Aorta (tissue), 5 donors: ENCODE results near the gene CTAG1B. TPM values are rescaled to one million over a fixed set of nuclear protein-coding genes. Genes with fewer than 3 reads are reported as not detected.
"Not testable (repeated sequence)": the region's sequence is repeated elsewhere in the genome, so short reads cannot be mapped to it uniquely, and the experiment has no call there.

Experiments
- ATAC-seq: fragments of 200-7000 bp; cut with Tn5 transposase; one replicate; pipeline ENCODE4 v1.9.1; 2022; ENCODE audit warnings: moderate library complexity; ENCODE audit not compliant: low FRiP score
- DNase-seq, 2 donors: peaks; one replicate each; pipeline ENCODE4 v3.0.0-alpha.2; 2020
- H3K27ac ChIP-seq, 2 donors: one replicate each; pipeline ENCODE4 v1.5.1; 2013; ENCODE audit warnings: low read length in 2 of 2, mild to moderate bottlenecking in 2 of 2, moderate library complexity in 2 of 2, control low read depth in 1 of 2, inconsistent platforms in 1 of 2, low read depth in 1 of 2
- H3K27me3 ChIP-seq, 2 donors: one replicate each; pipeline ENCODE4 v1.6.1; 2013; ENCODE audit warnings: control low read depth in 1 of 2, low read length in 1 of 2, mild to moderate bottlenecking in 1 of 2, moderate library complexity in 1 of 2; ENCODE audit not compliant: insufficient read depth in 2 of 2, control insufficient read depth in 1 of 2
- H3K36me3 ChIP-seq, 2 donors: one replicate each; pipeline ENCODE4 v1.6.1; 2013; ENCODE audit warnings: control low read depth in 1 of 2, low read length in 1 of 2, mild to moderate bottlenecking in 1 of 2; ENCODE audit not compliant: insufficient read depth in 2 of 2, control insufficient read depth in 1 of 2
- H3K4me1 ChIP-seq, 2 donors: one replicate each; pipeline ENCODE4 v1.6.1; 2013; ENCODE audit warnings: low read length in 2 of 2, control low read depth in 1 of 2, mild to moderate bottlenecking in 1 of 2, moderate library complexity in 1 of 2; ENCODE audit not compliant: insufficient read depth in 2 of 2, control insufficient read depth in 1 of 2
- H3K4me3 ChIP-seq, 2 donors: one replicate each; pipeline ENCODE4 v1.5.1; 2013; ENCODE audit warnings: low read length in 2 of 2, control low read depth in 1 of 2, mild to moderate bottlenecking in 1 of 2
- H3K9me3 ChIP-seq: one replicate; pipeline ENCODE4 v1.6.1; 2013; ENCODE audit warnings: mild to moderate bottlenecking, low read length; ENCODE audit not compliant: control insufficient read depth
- WGBS, 2 donors: extraction: QIAGEN DNeasy Blood & Tissue Kit; methylation state at CpG; one replicate each; pipeline ENCODE4 v1.1.7; 2013; 5-methylcytosine and 5-hydroxymethylcytosine counted together
- intact Hi-C, 2 donors: fragments of 100-400 bp; cut with DNase I; formaldehyde crosslinking; loops; one replicate each; pipeline versions ENCODE4 v1.14.2 to v1.15.0; 2022
- polyA plus RNA-seq, 2 donors: library from polyadenylated mRNA; stranded (reverse); fragments of 200-250 nt; gene quantifications; one replicate each; pipeline ENCODE4 v1.2.3, GENCODE V29; 2013
- total RNA-seq, 2 donors: library from RNA; stranded (reverse); fragmentation: NEBNext Ultra II Directional; extraction: Animal tissue kit (Norgen Biotek cat#: 25700); gene quantifications; one replicate each; pipeline ENCODE4 v1.2.1, GENCODE V29; 2021
- donor health status: healthy with polysubstance abuse.
- donor health status: Bipolar disorder and iron deficiency.
- donor health status: DM: no; HTN: no; CAD: no.
- donor health status: DM: no; HTN: no; CAD: no.
- donor health status: DM: yes; HTN: yes; CAD: no.

CTAG1B gene
- total and polyA plus RNA-seq, 4 donors = not detected

GRCh38 chrX:154599531-154599930 is 19.6 kb downstream of the CTAG1B start:
- ATAC-seq = no peak

GRCh38 chrX:154598656-154599055 is 20.4 kb downstream of the CTAG1B start:
- WGBS, 2 donors = 89 to 95% methylated on average over 8 of the region's 8 CpGs
- ATAC-seq (no peak), DNase-seq (no peak)
- intact Hi-C loops = no loop called here
- Histone ChIP-seq H3K9me3 (no peaks in the 10 kb centered on the region), H3K27me3 (no peaks in the 10 kb centered on the region), H3K4me1 (no peaks in the 10 kb centered on the region), H3K27ac (no peak overlapping the region), H3K4me3 (no peak overlapping the region), H3K36me3 (no peaks in the 10 kb centered on the region)

More at GRCh38 chrX:154599531-154599930, 19.6 kb downstream of the CTAG1B start:
- intact Hi-C loops = no loop called here
- H3K27me3 ChIP-seq = no peaks in the 10 kb centered on the region
- H3K36me3 ChIP-seq = no peaks in the 10 kb centered on the region
- DNase-seq = no peak
- WGBS, 2 donors = 94 to 96% methylated on average over 14 of the region's 14 CpGs
- H3K9me3 ChIP-seq = no peaks in the 10 kb centered on the region
- no peak overlapping the region for H3K4me3 ChIP-seq
- H3K27ac ChIP-seq = no peak overlapping the region
- H3K4me1 ChIP-seq = no peaks in the 10 kb centered on the region

- DNase-seq (no peak), ATAC-seq (no peak)
- intact Hi-C loops = no loop called here
- Histone ChIP-seq H3K4me1 (no peaks in the 10 kb centered on the region), H3K9me3 (no peaks in the 10 kb centered on the region), H3K27ac (no peak overlapping the region), H3K4me3 (no peak overlapping the region), H3K27me3 (no peaks in the 10 kb centered on the region), H3K36me3 (no peaks in the 10 kb centered on the region)
- 88 to 93% methylated on average over 12 of the region's 12 CpGs for WGBS, 2 donors
Measured at GRCh38 chrX:154597221-154597620, 21.9 kb downstream of the CTAG1B start.

- DNase-seq = peak in 1 of 2 donors; percentile 58
- WGBS, 2 donors = 8 to 18% methylated on average over 3 of the region's 3 CpGs
- no peak overlapping the region for H3K27ac ChIP-seq
Measured at GRCh38 chrX:154596290-154596929, 22.7 kb downstream of the CTAG1B start.

GRCh38 chrX:154595559-154596249 is 23.4 kb downstream of the CTAG1B start:
- Histone ChIP-seq H3K27me3 (no peaks in the 10 kb centered on the region), H3K4me1 (no peaks in the 10 kb centered on the region), H3K36me3 (no peaks in the 10 kb centered on the region), H3K4me3 (no peak overlapping the region), H3K9me3 (no peaks in the 10 kb centered on the region), H3K27ac (no peak overlapping the region)
- intact Hi-C loops = no loop called here
- WGBS, 2 donors = 55 to 72% methylated on average over 2 of the region's 2 CpGs
- DNase-seq = no peak
- ATAC-seq = no peak

More at GRCh38 chrX:154596290-154596929, 22.7 kb downstream of the CTAG1B start:
- intact Hi-C loops = no loop called here
- ATAC-seq = no peak
- no peaks in the 10 kb centered on the region for H3K27me3 ChIP-seq
- no peaks in the 10 kb centered on the region for H3K9me3 ChIP-seq
- H3K4me3 ChIP-seq = no peak overlapping the region
- H3K4me1 ChIP-seq = no peaks in the 10 kb centered on the region
- H3K36me3 ChIP-seq = no peaks in the 10 kb centered on the region

GRCh38 chrX:154594491-154594890 is 24.6 kb downstream of the CTAG1B start:
- no peaks in the 10 kb centered on the region for H3K9me3 ChIP-seq
- H3K4me1 ChIP-seq = no peaks in the 10 kb centered on the region
- no peak overlapping the region for H3K27ac ChIP-seq
- H3K36me3 ChIP-seq = no peaks in the 10 kb centered on the region
- 72 to 87% methylated on average over 4 of the region's 4 CpGs for WGBS, 2 donors
- intact Hi-C loops = no loop called here
- ATAC-seq (no peak), DNase-seq (peak in 1 of 2 donors; percentile 33)
- no peaks in the 10 kb centered on the region for H3K27me3 ChIP-seq
- no peak overlapping the region for H3K4me3 ChIP-seq

- Histone ChIP-seq H3K4me3 (no peak overlapping the region), H3K27me3 (no peaks in the 10 kb centered on the region), H3K27ac (no peak overlapping the region), H3K4me1 (no peaks in the 10 kb centered on the region), H3K9me3 (no peaks in the 10 kb centered on the region), H3K36me3 (no peaks in the 10 kb centered on the region)
- DNase-seq (peak in 1 of 2 donors; percentile 16), ATAC-seq (no peak)
- 80 to 87% methylated on average over 5 of the region's 5 CpGs for WGBS, 2 donors
- intact Hi-C loops = no loop called here
Measured at GRCh38 chrX:154593201-154593600, 25.9 kb downstream of the CTAG1B start.

- Histone ChIP-seq H3K4me1 (no peaks in the 10 kb centered on the region), H3K4me3 (no peak overlapping the region), H3K27ac (no peak overlapping the region), H3K9me3 (no peaks in the 10 kb centered on the region), H3K36me3 (no peaks in the 10 kb centered on the region), H3K27me3 (no peaks in the 10 kb centered on the region)
- no peak for ATAC-seq
- peak in 1 of 2 donors; percentile 61 for DNase-seq
- intact Hi-C loops = no loop called here
- 85 to 90% methylated on average over 5 of the region's 5 CpGs for WGBS, 2 donors
Measured at GRCh38 chrX:154592505-154592904, 26.6 kb downstream of the CTAG1B start.

GRCh38 chrX:154590415-154590814 is 28.7 kb downstream of the CTAG1B start:
- H3K36me3 ChIP-seq, H3K4me1 ChIP-seq, ATAC-seq, H3K4me3 ChIP-seq, H3K9me3 ChIP-seq, intact Hi-C loops, H3K27ac ChIP-seq, H3K27me3 ChIP-seq, DNase-seq: not testable (repeated sequence)
- WGBS, 2 donors = 53% methylated on average over 3 of the region's 13 CpGs; no CpG with 5 or more reads in 1 of the 2 donors
